Measurements from ENCODE around the gene FLRT1.

DNA sequence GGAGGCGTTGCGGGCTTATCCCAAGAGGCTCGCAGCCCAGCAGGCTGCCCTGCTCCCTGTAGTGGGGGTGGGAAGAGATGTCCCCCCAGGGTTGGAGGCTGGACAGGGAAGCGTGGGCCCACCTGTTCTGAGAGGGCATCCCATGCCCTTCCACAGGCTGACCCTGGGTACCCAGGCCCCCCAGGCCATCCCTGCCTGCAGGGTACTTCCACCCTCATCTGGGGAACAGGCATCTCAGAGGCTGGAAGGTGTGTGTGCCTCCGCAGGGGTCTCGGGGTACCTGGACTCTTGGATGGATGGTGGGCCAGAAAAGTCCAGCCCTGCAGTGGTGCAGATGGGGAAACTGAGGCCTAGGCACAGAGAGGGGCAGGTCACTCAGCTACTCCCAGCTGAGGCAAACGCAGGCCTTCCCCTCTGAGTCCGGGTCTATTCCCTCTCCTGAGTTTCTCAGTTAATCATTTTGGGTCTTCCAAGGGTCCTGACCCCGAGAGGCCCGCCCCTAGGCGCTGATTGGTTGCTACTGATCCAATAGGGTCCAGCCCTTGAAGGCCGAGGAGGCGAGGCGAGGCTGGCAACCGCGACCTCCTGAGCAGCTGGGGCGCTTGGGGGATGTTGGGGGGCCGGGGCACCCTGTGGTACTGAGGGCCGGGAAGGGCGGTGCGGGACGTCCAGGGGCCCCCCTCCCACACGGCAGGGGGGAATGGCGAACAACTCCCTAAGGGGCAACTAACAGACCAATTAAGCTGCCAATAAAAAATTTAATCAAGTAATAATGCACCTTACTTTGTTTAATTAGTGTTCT lies 23.8 kb downstream of the FLRT1 start:
- TF ChIP-seq CTCF (IDR thresholded peaks at IDR 0.05), result no peak
- no peak for TF ChIP-seq POLR2A (IDR thresholded peaks at IDR 0.05)

All from thyroid gland (tissue), 4 donors.